SU-DHL-6 (cell line): ENCODE measurements around the gene RNF212.

ENCODE experiments used
- H2AFZ ChIP-seq: fragments of 200-600 bp; sonication (generic); 2 replicates; pipeline ENCODE4 v1.6.1; 2014; ENCODE audit warnings: low read depth, mild to moderate bottlenecking, moderate library complexity, mixed read lengths, antibody characterized with exemption, low read length; ENCODE audit not compliant: severe bottlenecking
- H3F3A ChIP-seq: fragments of 200-600 bp; shearing (Covaris generic); 2 replicates; pipeline ENCODE4 v1.6.0; 2016; ENCODE audit warnings: antibody characterized with exemption, mild to moderate bottlenecking; ENCODE audit not compliant: insufficient read depth
- H3K27ac ChIP-seq: fragments of 200-600 bp; sonication (generic); 2 replicates; pipeline ENCODE4 v1.5.1; 2016; ENCODE audit warnings: low read depth, mild to moderate bottlenecking, low read length, moderate library complexity, mixed read lengths
- H3K27me3 ChIP-seq: fragments of 200-600 bp; sonication (generic), shearing (Covaris generic); 2 replicates; pipeline ENCODE4 v1.6.0; 2014; ENCODE audit warnings: mild to moderate bottlenecking, low read length
- H3K36me3 ChIP-seq: fragments of 200-600 bp; sonication (generic); 2 replicates; pipeline ENCODE4 v1.6.1; 2014; ENCODE audit warnings: mild to moderate bottlenecking, low read length, mixed read lengths
- H3K4me2 ChIP-seq: fragments of 300-600, 200-600 bp; shearing (Covaris generic), sonication (generic); 2 replicates; pipeline ENCODE4 v1.6.0; 2014; ENCODE audit warnings: low read length, low read depth, mild to moderate bottlenecking; ENCODE audit not compliant: poor library complexity, severe bottlenecking
- H3K4me3 ChIP-seq: fragments of 200-600 bp; sonication (generic); 2 replicates; pipeline ENCODE4 v1.5.1; 2014; ENCODE audit warnings: antibody characterized with exemption, low read length, mild to moderate bottlenecking, mixed read lengths; ENCODE audit not compliant: insufficient read depth, poor library complexity, severe bottlenecking
- H3K79me2 ChIP-seq: fragments of 200-600 bp; sonication (generic); 2 replicates; pipeline ENCODE4 v1.6.1; 2014; ENCODE audit warnings: mild to moderate bottlenecking, low read length, moderate library complexity; ENCODE audit not compliant: insufficient read depth
- H3K9ac ChIP-seq: fragments of 200-600 bp; sonication (generic); 2 replicates; pipeline ENCODE4 v1.7.0; 2014; ENCODE audit warnings: mild to moderate bottlenecking, low read length
- H3K9me2 ChIP-seq: fragments of 200-600 bp; sonication (generic); replicated peaks from 2 replicates; pipeline ENCODE4 v1.6.1; 2014; ENCODE audit warnings: low read length; ENCODE audit not compliant: insufficient read depth
- H3K9me3 ChIP-seq: fragments of 200-600 bp; sonication (generic); 2 replicates; pipeline ENCODE4 v1.6.1; 2014; ENCODE audit warnings: low read length, mixed read lengths; ENCODE audit not compliant: insufficient read depth
- H4K20me1 ChIP-seq: fragments of 200-600 bp; sonication (generic); 2 replicates; pipeline ENCODE4 v1.6.1; 2014; ENCODE audit warnings: low read depth, mild to moderate bottlenecking, antibody characterized with exemption, low read length, moderate library complexity, mixed read lengths
- EZH2phosphoT487 ChIP-seq: fragments of 200-600 bp; sonication (generic), shearing (Covaris generic); conservative IDR thresholded peaks from 2 replicates; pipeline ENCODE4 v1.6.1; 2018; ENCODE audit warnings: mild to moderate bottlenecking, antibody characterized with exemption, low read length, moderate library complexity, mixed read lengths
- TF ChIP-seq, protein P1 (sequence below): fragments of 200-600 bp; sonication (generic); IDR thresholded peaks from one replicate; pipeline ENCODE4 v1.5.1; 2017; ENCODE audit warnings: antibody characterized with exemption, mild to moderate bottlenecking, low read length, moderate library complexity; ENCODE audit not compliant: insufficient read depth, poor library complexity, severe bottlenecking

Gene RNF212

DNA sequence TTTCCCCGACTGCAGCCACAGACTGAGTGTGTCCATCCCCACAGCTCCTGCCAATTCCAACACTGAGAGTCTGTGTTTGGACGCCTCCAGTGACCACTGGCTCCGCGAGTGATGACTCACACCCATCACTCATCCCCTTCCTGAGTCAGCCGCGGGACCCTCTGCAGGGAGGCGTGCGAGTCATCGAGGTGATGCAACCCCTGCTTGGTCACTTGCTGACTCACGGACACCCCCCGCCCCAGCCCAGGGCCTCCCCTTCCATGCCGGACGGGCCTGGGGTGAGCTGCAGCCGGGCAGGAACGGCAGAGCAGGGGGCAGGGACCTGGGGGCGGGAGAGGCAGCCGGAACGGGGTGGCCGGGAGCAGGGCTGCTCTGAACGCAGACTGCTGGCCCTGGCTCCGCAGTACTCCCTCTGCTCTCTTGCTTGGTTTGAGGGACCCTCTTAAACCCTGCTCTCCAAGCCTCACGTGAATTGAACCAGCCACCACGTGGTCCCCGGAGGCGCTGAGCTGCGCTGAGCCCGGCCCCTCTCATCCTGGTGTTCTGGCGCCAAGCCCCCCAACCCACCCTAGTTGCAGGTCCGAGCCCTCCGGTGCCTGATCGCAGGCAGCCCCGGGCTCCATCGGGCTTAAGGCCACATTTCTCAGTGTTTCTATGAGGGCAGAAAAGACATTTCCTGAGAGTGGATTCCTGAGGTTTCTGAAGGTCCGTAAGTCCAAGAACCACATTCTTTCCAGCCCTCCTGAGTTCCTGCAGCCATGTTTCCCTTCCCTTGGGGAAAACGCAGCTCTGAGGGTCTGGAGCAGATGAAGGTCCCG, 69.5 kb downstream of the RNF212 start:
- H3K27ac ChIP-seq: no peak overlapping the region
- H3K4me2 ChIP-seq: no peak overlapping the region
- H4K20me1 ChIP-seq: no peaks in the 10 kb centered on the region
- no peak overlapping the region for H3K9ac ChIP-seq
- H3K9me2 ChIP-seq: no peaks in the 10 kb centered on the region
- TF ChIP-seq EZH2phosphoT487: no peak
- TF ChIP-seq, protein P1, sequence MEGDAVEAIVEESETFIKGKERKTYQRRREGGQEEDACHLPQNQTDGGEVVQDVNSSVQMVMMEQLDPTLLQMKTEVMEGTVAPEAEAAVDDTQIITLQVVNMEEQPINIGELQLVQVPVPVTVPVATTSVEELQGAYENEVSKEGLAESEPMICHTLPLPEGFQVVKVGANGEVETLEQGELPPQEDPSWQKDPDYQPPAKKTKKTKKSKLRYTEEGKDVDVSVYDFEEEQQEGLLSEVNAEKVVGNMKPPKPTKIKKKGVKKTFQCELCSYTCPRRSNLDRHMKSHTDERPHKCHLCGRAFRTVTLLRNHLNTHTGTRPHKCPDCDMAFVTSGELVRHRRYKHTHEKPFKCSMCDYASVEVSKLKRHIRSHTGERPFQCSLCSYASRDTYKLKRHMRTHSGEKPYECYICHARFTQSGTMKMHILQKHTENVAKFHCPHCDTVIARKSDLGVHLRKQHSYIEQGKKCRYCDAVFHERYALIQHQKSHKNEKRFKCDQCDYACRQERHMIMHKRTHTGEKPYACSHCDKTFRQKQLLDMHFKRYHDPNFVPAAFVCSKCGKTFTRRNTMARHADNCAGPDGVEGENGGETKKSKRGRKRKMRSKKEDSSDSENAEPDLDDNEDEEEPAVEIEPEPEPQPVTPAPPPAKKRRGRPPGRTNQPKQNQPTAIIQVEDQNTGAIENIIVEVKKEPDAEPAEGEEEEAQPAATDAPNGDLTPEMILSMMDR: no peak
- no peaks in the 10 kb centered on the region for H3K36me3 ChIP-seq
- H3K9me3 ChIP-seq: no peaks in the 10 kb centered on the region
- no peaks in the 10 kb centered on the region for H3F3A ChIP-seq
- H3K79me2 ChIP-seq: no peaks in the 10 kb centered on the region
- H3K27me3 ChIP-seq: no peaks in the 10 kb centered on the region
- no peak overlapping the region for H2AFZ ChIP-seq
- H3K4me3 ChIP-seq: no peak overlapping the region

DNA sequence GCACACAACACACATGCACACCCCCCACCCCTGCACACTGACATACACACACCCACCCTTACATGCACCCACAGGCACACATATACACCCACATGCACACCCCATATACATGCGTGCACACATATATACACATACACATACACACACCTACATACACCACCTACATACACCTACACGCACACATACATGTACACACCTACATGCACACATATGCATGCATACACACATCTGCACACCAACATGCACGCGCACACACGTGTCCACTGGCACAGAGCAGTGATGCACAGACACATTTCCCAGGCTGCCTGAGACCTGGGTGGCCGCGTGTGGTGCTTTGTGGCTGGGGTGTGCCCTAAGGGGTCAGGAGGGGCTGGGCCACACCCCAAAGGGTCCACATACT, 70.2 kb downstream of the RNF212 start:
- no peaks in the 10 kb centered on the region for H4K20me1 ChIP-seq
- no peak overlapping the region for H3K4me3 ChIP-seq
- H3K27ac ChIP-seq: no peak overlapping the region
- H3K9me3 ChIP-seq: no peaks in the 10 kb centered on the region
- H3K4me2 ChIP-seq: no peak overlapping the region
- H3K9me2 ChIP-seq: no peaks in the 10 kb centered on the region
- TF ChIP-seq, protein P1: no peak
- TF ChIP-seq EZH2phosphoT487: no peak
- H3K36me3 ChIP-seq: no peaks in the 10 kb centered on the region
- H3K27me3 ChIP-seq: no peaks in the 10 kb centered on the region
- no peak overlapping the region for H2AFZ ChIP-seq
- H3K79me2 ChIP-seq: no peaks in the 10 kb centered on the region
- no peak overlapping the region for H3K9ac ChIP-seq
- H3F3A ChIP-seq: no peaks in the 10 kb centered on the region

DNA sequence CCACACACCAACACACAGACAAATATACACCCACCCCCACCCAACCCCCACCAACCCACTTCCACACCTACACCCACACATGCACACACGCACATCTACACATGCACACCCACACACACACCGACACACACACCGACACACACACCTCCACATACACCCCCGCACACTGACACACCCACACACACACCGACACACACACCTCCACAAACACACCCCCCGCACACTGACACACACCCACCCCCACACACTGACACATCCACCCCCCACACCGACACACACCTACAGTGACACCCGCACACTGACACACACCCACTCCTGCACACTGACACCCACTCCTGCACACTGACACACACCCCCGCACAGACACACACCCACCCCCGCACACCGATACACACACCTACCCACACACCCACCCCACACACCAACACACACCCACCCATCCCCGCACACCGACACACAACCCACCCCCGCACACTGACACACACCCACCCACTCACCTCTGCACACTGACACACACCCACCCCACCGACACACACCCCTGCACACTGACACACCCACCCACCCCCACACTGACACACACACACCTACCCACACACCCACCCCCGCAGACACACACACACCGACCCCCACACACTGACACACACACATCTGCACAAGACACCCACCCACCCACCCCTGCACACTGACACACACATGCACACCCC, 70.9 kb downstream of the RNF212 start:
- Histone ChIP-seq H3K27ac (no peak overlapping the region), H4K20me1 (no peaks in the 10 kb centered on the region), H3K4me2 (no peak overlapping the region), H3K4me3 (no peak overlapping the region), H3K79me2 (no peaks in the 10 kb centered on the region), H3K9ac (no peak overlapping the region), H3K9me2 (no peaks in the 10 kb centered on the region), H3K36me3 (no peaks in the 10 kb centered on the region), H2AFZ (no peak overlapping the region), H3K27me3 (no peaks in the 10 kb centered on the region), H3F3A (no peaks in the 10 kb centered on the region), H3K9me3 (no peaks in the 10 kb centered on the region)
- TF ChIP-seq, protein P1: no peak
- no peak for TF ChIP-seq EZH2phosphoT487
